ENCODE data around the gene PTPRS.

GRCh38 chr19:5292822-5293611 is 47.6 kb downstream of the PTPRS start:
- no peak for TF ChIP-seq CTCF (IDR thresholded peaks at IDR 0.05)
- TF ChIP-seq ZFX (IDR thresholded peaks at IDR 0.05; ENCODE audit: borderline replicate concordance) = no peak

Data from 22Rv1 (cell line).